Lower leg skin (tissue), 4 donors: ENCODE data around the gene TUBGCP6. TPM values are rescaled to one million over a fixed set of nuclear protein-coding genes. Genes with fewer than 3 reads are reported as not detected.
"Not testable (repeated sequence)": the region's sequence is repeated elsewhere in the genome, so short reads cannot be mapped to it uniquely, and the experiment has no call there.

Source experiments
- DNase-seq, 2 donors: peaks; one replicate each; pipeline ENCODE4 v3.0.0-alpha.2; 2019; ENCODE audit warnings: low spot score in 2 of 2
- H3K4me3 ChIP-seq: fragments of 200-600 bp; sonication (generic); 2 replicates; pipeline ENCODE4 v1.5.1; 2017; ENCODE audit warnings: mild to moderate bottlenecking, low read depth; ENCODE audit not compliant: poor library complexity, severe bottlenecking
- POLR2A ChIP-seq, 2 donors: fragments of 450-650 bp; IDR thresholded peaks; one replicate each; pipeline ENCODE4 v1.6.1; 2016 to 2017; ENCODE audit warnings: antibody characterized with exemption in 2 of 2, mild to moderate bottlenecking in 1 of 2, moderate library complexity in 1 of 2
- WGBS, 2 donors: methylation state at CpG; one replicate each; pipeline ENCODE4 v1.1.5; 2018; 5-methylcytosine and 5-hydroxymethylcytosine counted together
- intact Hi-C: fragments of 100-400 bp; cut with DNase I; formaldehyde crosslinking; loops from one replicate; pipeline ENCODE4 v1.15.0; 2023; ENCODE audit warnings: low total_unique reads
- total RNA-seq, 4 donors: library from RNA; depleted of rRNA; stranded (reverse); fragments of >200 nt; gene quantifications; one replicate each; pipeline ENCODE4 v1.1.0, GENCODE V29; 2016
- TF ChIP-seq, protein P1 (sequence below), 3 donors: fragments of 450-650 bp; IDR thresholded peaks; one replicate each; pipeline ENCODE4 v1.5.1; 2016; ENCODE audit warnings: antibody characterized with exemption in 3 of 3, mild to moderate bottlenecking in 3 of 3, moderate library complexity in 2 of 3

TUBGCP6 gene
- total RNA-seq, 4 donors from 2014 or later, result 37.1 to 67.0 (median 52.5) TPM

DNA sequence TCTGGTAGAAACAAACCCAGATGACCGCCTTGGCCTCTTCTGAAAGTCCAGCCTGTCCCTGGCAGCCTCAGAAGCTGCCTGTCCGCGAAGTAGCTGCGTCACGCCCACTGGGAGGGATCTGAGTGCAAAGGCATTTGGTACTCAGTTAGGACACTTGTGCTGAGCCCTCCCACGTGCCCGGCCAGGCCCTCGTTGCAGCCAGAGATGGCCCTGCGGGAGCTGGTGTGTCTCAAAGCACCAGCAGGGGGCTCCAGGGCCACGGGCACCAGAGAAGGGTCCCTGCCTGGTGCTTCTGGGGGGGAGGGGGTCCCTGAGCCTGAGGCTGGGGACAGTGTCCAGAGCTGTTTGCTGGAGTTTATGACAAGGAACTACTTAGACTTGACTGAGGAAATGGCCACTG, 38.2 kb downstream of the TUBGCP6 start:
- 47 to 57% methylated on average over 9 to 10 of the region's 10 CpGs for whole genome bisulfite sequencing, 2 donors
- intact Hi-C loops, result loop anchor here (10.0 kb wide), 1 partner anchor 52 kb away; no protein-coding TSS in a partner anchor
- peak in 1 of 2 donors; percentile 82 for DNase-seq
- TF ChIP-seq, protein P1, sequence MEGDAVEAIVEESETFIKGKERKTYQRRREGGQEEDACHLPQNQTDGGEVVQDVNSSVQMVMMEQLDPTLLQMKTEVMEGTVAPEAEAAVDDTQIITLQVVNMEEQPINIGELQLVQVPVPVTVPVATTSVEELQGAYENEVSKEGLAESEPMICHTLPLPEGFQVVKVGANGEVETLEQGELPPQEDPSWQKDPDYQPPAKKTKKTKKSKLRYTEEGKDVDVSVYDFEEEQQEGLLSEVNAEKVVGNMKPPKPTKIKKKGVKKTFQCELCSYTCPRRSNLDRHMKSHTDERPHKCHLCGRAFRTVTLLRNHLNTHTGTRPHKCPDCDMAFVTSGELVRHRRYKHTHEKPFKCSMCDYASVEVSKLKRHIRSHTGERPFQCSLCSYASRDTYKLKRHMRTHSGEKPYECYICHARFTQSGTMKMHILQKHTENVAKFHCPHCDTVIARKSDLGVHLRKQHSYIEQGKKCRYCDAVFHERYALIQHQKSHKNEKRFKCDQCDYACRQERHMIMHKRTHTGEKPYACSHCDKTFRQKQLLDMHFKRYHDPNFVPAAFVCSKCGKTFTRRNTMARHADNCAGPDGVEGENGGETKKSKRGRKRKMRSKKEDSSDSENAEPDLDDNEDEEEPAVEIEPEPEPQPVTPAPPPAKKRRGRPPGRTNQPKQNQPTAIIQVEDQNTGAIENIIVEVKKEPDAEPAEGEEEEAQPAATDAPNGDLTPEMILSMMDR (IDR thresholded peaks at IDR 0.05), result no peak
- no peak overlapping the region for H3K4me3 ChIP-seq

DNA sequence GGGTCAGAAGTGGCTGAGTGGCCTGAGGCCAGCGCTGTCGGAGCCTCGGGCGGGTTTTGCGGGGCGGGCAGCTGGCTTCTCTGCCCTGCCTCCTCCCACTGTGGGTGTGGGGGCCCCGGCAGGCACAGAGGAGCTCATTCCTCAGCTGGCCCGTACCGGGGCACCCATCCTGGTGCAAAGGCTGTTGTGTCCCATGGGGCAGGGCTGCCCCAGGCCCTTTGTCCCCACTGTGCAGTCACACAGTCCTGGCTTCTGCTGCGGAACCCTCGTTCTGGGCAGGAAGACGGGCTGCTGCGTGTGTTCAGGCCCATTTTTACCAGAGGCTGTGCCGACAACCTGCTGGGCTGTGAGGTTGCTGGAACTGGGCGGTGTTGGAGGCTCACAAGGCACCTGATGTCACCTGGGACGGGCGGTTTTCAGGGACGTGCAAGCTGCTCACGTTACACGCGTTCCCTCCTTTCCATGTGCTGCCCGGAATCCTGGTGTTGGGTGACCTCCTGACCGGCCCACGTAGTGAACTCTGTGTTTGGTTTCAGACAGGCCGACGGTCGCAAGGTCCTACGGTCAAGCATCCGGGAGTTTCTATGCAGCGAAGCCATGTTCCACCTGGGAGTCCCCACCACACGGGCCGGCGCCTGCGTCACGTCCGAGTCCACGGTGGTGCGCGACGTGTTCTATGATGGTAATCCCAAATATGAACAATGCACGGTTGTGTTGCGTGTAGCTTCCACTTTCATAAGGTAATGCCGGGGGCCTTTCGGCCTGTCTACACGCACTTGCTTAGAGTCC, 38.8 kb downstream of the TUBGCP6 start:
- intact Hi-C loops, result loop anchor here (10.0 kb wide), 1 partner anchor 51 kb away; no protein-coding TSS in a partner anchor
- DNase-seq, result peak in 1 of 2 donors; percentile 83
- TF ChIP-seq POLR2A (IDR thresholded peaks at IDR 0.05), result no peak
- TF ChIP-seq, protein P1 (IDR thresholded peaks at IDR 0.05), result no peak
- 89% methylated on average over 36 to 45 of the region's 45 CpGs for WGBS, 2 donors
- H3K4me3 ChIP-seq, result no peak overlapping the region

DNA sequence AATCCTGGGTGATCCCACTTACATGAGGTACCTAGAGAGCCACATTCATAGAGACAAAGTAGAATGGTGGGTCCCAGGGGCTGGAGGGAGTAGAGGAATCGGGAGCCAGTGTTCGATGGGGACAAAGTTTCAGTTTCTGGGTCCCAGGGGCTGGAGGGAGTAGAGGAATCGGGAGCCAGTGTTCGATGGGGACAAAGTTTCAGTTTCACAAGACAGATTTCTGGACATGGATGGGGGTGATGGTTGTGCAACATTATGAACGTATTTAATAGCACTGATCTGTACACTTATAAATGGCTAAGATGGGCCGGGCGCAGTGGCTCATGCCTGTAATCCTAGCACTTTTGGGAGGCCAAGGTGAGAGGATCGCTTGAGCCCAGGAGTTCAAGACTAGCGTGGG, 39.8 kb downstream of the TUBGCP6 start:
- intact Hi-C loops, result loop anchor here (10.0 kb wide), 1 partner anchor 50 kb away; no protein-coding TSS in a partner anchor
- H3K4me3 ChIP-seq, DNase-seq: not testable (repeated sequence)
- 84 to 86% methylated on average over 9 of the region's 9 CpGs for WGBS, 2 donors

DNA sequence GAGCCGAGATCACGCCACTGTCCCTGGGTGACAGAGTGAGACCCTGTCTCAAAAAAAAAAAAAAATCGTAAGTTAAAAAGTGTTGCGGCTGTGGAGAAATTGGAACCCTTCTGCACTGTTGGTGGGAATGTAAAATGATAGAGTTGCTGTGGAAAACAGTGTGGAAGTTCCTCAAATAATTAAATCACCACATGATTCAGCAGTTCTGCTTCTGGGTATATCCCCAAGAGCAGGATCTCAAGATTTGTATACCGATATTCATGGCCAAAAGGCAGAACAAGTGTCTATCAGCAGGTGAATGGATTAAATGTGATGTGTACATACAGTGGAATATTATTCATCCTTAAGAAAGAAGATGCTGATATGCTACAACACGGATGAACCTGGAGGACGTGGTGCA, 40.3 kb downstream of the TUBGCP6 start:
- H3K4me3 ChIP-seq, result no peak overlapping the region
- no peak for DNase-seq
- WGBS, 2 donors, result 89 to 91% methylated on average over 7 of the region's 7 CpGs
- TF ChIP-seq POLR2A (IDR thresholded peaks at IDR 0.05), result no peak
- TF ChIP-seq, protein P1 (IDR thresholded peaks at IDR 0.05), result no peak
- intact Hi-C loops, result loop anchor here (10.0 kb wide), 1 partner anchor 50 kb away; no protein-coding TSS in a partner anchor

DNA sequence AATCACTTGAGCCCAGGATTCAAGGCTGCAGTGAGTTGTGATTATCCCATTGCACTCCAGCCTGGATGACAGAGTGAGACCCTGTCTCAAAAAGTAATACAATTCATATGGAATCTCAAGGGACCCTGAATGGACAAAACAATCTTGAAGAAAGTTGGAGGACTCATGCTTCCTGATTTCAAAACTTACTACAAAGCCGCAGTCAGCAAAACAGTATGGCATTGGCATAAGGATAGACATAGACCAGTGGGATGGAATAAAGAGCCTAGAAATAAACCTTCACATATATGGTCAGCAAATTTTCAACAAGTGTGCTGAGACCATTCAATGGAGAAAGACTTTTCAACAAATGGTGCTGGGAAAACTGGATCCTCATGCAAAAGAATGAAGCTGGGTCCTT, 41.5 kb downstream of the TUBGCP6 start:
- no peak for TF ChIP-seq POLR2A (IDR thresholded peaks at IDR 0.05)
- TF ChIP-seq, protein P1 (IDR thresholded peaks at IDR 0.05), result no peak
- intact Hi-C loops, result loop anchor here (10.0 kb wide), 1 partner anchor 48 kb away; no protein-coding TSS in a partner anchor
- no peak overlapping the region for H3K4me3 ChIP-seq
- DNase-seq, result no peak
- WGBS, 2 donors, result 96 to 98% methylated on average over 1 of the region's 1 CpG

DNA sequence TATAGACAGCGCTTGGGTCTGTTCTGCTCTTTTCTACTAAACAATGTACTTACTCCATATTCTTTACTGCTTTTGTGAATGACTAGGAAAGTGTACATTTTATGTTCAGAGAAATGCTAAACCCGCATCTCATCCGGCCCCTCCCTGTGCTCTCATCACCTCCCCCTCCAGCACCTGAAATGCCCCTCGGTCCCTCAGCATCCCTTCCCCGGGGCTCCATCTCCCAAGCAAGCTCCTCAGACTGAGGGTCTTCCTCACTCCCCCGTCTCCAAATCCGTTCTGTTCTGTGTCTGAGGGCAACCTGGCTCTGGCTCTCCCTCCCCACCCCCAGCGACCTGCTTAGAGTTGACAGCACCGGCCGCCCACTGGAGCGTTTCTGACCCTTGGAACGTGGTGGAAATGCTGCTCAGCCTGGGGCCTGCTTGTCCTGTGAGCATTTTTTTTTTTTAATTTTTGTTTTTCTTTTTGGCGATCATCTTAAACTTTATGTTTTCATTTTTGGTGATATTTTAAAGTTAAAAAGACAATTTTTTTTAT, 42.6 kb downstream of the TUBGCP6 start:
- TF ChIP-seq POLR2A (IDR thresholded peaks at IDR 0.05), result no peak
- TF ChIP-seq, protein P1 (IDR thresholded peaks at IDR 0.05), result no peak
- H3K4me3 ChIP-seq, result peak overlapping the region; percentile 44
- WGBS, 2 donors, result 62 to 77% methylated on average over 13 of the region's 13 CpGs
- DNase-seq, result no peak
- intact Hi-C loops, result loop anchor here (10.0 kb wide), 1 partner anchor 47 kb away; no protein-coding TSS in a partner anchor
